ENCODE results near the gene RGL3.

- no peak for TF ChIP-seq GATA2 (IDR thresholded peaks at IDR 0.05; ENCODE audit: low read depth, low read length)
- TF ChIP-seq GATA3 (IDR thresholded peaks at IDR 0.05; ENCODE audit: low read depth, low read length) = no peak
Observed at GRCh38 chr19:11377237-11377636, 41.9 kb downstream of the RGL3 start.

All from SH-SY5Y (cell line).